Stimulated activated CD8-positive, alpha-beta memory T cell treated with anti-CD3 and anti-CD28 coated beads, Interleukin-4, amount 100 ng/mL, for 24 hours (primary cell): Measurements from ENCODE around the gene USP31.

Source experiments
- DNase-seq: peaks from one replicate; pipeline ENCODE4 v3.0.0-alpha.2; 2020; ENCODE audit warnings: low read depth

Gene USP31

DNA sequence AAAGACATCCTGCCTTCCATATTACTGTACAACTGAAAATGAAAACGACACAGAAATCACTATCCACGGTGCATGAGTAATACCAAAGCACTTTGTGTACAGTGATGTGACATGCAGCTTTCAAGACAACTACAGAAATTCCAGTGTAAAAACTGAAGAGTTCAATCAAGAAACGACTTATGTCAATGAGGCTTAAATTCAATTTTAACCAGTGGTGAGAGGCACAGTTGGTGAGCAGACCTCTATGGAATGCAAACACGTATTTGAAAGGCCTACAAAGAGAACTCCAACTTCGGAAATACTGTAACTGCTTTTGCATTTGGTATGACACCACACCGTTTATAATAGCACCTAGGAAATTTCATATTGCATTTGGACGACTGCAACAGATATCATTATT lies 87.6 kb downstream of the USP31 start:
- no peak for DNase-seq

DNA sequence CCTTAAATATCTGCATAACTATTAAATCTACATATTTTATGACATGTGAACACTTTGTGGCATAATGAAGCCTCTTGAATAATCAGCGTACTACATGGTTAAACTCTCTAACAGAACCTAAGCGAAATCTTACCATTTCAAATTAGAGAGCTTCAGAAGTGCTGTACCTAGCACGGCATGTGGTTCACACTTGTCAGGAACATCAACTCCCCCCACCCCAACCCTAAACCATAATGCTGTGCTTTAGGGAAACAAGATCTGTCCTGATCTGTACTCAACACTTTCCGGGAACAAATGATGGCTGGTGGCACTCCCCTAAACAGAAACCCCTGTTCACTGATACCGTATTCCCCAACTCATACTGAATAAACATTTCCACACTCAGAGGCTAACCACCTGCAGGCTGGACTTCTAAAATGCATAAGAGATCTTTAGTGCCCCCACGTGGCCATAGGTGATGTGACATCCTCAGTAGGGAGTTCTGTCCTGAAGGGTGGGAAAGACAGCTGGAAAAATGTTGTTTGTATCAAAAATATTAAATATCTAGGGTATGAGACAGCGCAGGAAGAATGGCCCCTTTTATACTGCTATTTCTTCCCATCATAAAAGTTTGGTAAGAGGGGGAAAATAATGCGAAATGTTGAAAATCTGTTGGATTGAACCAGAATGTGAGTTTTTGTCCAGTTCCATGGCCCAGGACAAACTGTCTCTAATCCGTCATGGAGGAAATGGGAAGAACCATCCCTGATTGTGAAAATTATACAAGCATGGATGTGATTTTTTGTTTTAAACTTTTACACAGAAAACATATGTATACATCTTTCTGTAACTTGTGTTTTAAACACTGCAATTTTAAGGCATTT lies 88.6 kb downstream of the USP31 start:
- peak; percentile 29 for DNase-seq

DNA sequence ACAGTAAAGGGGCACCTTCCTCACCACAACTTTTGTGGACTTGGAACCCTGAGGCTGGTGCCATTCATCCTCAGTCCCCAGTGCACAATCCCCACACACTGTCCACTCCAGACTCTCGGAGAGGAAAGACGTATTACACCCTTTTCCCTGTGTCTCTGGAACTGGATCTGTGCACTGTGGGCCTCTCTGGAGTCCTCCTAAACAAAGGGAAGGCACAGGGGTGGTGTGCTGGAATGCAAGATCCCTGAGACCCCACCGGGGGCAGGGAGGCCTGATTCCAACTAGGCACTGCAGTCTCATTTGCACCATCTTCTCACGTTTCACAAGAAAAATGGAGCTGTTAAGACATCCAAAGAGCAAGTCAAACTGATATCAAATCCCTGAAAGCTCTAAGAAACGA lies 89.8 kb downstream of the USP31 start:
- DNase-seq = no peak

- no peak for DNase-seq
Observed at GRCh38 chr16:23058576-23058975, 90.7 kb downstream of the USP31 start.

GRCh38 chr16:23057013-23057596 lies 92.1 kb downstream of the USP31 start:
- no peak for DNase-seq

- DNase-seq = no peak
Observed at GRCh38 chr16:23055481-23055880, 93.8 kb downstream of the USP31 start.

DNA sequence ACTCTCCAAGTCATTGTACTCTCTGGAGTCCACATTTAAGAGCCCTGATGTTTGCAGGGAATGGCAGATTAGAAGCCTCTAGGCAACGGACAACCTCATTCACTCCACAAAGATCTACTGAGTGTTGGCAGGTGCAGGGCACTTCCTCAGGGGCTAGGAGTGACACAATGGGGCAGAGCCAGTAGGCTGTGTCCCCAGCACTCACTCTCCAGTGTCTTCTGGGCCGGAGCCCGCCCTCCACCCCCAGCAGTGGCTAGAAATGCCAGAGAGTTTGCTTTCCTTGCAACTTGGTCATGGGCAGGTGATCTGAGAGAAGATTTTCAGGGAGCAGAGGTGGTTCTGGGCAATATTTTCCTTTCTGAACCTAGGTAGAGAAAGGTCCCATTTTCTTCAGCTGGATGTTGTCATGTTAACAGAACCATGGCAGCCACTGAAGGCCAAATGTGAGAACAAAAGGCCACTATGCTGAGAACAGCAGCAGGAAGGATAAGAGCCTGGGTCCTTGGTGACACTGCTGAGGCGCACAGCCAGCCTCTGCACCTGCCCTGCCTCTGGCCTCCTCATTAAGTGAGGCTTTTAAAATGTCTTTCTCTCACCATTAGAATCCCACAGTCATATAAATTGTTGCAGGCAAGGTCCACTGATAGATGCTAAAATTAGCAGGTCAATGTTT lies 96.2 kb downstream of the USP31 start:
- no peak for DNase-seq

DNA sequence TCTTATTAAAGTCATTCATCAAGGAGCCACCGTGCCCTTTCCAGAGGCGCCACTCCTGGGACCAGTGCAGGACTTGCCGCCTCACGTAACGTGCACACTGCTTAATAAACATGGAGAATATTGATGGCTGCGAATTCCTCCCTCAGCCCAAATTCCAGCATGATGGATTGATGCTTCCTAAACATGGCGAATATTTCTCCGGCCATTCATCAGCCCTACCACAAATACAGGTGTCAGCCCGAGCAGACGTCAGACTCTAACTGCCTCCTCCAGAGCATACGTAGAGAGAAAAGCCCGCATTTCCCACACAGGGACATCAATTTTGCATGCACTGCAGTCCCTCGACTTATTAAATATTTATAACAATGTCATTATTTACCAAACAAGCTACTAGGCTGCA lies 97.0 kb downstream of the USP31 start:
- no peak for DNase-seq

DNA sequence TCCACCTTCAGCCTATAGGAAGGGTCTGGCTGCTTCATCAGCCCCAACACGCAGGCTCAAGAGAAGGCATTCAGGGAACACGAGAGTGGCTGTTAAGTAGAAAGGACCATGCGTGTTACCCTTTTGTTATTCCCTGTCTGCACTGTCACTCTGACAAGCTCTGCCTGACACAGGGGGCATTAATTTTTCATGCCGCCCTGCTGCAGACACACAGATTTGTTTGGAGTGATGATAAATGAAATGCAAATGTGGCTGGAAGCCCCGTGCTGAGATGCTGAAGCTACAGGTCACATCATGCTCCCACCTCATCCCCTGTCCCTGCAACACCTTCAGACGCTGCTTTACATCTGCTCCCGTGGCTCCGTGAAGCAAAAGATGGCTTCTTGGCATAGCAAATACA lies 97.7 kb downstream of the USP31 start:
- DNase-seq = no peak

GRCh38 chr16:23048164-23048563 lies 101.1 kb downstream of the USP31 start:
- DNase-seq = no peak

- DNase-seq = no peak
Observed at GRCh38 chr16:23045025-23045424, 104.2 kb downstream of the USP31 start.

GRCh38 chr16:23040246-23040645 lies 109.0 kb downstream of the USP31 start:
- DNase-seq = no peak

GRCh38 chr16:23039118-23039517 lies 110.1 kb downstream of the USP31 start:
- DNase-seq = no peak

GRCh38 chr16:23035240-23035639 lies 114.0 kb downstream of the USP31 start:
- no peak for DNase-seq

GRCh38 chr16:23031508-23032098 lies 117.6 kb downstream of the USP31 start:
- no peak for DNase-seq

DNA sequence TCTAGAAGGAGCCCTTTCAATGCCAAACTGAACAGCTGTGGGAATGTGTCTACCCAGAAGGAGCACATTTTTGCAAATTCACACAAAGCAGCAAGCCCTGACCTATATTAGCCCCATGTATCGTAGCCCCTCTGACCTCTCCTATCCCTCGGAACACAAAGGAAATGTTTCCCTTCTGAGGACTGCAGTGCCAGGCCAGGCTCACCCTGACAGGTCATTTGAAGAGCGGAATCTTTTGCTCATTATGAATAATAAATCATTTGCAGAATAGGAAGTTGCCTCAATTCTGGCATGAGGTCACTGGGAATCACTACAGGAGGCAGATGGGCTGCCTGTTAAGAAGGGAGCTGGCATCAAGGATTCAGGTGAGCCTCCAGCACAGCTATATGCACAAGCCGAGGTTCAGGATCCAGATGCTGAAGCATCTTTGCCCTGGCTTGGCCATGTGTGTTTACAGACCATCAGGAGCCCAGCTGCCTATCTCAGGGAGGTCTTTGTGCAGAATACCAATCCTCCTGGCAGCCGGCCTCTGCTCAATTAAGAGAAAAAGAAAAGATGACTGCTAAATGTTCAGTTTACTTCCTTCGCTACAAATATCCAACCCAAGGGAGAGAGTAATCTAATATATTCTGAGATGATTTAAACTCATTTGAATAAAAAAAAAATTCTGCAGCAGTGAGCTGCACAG lies 119.4 kb downstream of the USP31 start:
- DNase-seq = no peak

GRCh38 chr16:23027386-23027785 lies 121.9 kb downstream of the USP31 start:
- DNase-seq = no peak

DNA sequence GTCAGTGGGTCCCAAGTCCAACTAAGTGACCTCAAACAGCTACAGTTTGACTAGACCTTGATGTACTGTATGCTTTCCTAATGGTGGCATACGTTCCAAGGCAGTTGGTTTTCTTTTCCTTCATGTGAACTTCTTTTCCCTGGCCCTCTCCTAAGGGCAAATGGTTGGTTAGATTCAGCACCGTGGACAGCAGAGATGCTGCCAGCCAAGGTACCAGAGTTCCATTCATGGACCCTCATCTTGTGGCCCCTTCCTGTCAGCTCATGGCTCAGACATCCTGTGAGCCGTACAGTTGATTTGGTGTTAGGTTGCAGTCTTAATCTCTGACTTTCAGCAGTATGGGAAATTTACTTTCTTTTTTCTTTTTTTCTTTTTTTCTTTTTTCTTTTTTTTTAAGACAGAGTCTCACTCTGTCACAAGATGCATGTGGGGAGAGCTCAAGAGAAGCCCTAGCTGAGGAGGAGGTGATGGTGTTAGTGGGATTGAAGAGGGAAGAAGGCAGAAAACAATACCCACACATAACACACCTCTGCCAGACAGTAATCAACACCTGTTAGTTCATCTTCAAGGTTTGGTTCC lies 122.4 kb downstream of the USP31 start:
- DNase-seq = no peak

GRCh38 chr16:23025692-23026307 lies 123.5 kb downstream of the USP31 start:
- DNase-seq = no peak

- DNase-seq = no peak
Observed at GRCh38 chr16:23024044-23024443, 125.2 kb downstream of the USP31 start.

DNA sequence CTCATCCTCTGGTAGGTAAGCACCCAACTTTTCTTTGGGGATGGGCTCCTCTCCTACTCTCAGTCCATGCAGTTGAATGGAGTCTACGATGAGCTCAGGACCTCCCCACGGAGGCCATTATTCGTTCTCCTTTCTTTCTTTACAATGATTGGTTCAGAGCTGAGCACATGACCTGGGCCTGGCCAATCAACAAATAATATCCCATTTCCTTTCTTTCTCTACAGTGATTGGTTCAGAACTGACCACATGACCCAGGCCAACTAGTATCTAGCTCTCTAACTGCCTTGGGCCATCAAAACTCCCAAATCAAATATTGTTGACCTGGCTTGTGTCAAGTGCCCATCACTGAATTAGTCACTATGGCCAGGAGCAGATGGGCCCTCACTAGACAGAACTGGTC lies 129.2 kb downstream of the USP31 start:
- DNase-seq = no peak
